ENCODE measurements around the gene ANTXR1. TPM values are rescaled to one million over a fixed set of nuclear protein-coding genes. Genes with fewer than 3 reads are reported as not detected.
"Not testable (repeated sequence)": the region's sequence is repeated elsewhere in the genome, so short reads cannot be mapped to it uniquely, and the experiment has no call there.

Gene ANTXR1
- total and polyA plus RNA-seq, 4 donors: 45.7 to 65.0 (median 47.7) TPM

- no peak overlapping the region for H3K4me3 ChIP-seq (ENCODE audit: low read depth, low read length)
- no peaks in the 10 kb centered on the region for H3K9me3 ChIP-seq (ENCODE audit: control insufficient read depth, insufficient read depth, low read length)
- no peak overlapping the region for H3K27ac ChIP-seq (ENCODE audit: low read depth, low read length)
- peaks cover 3% of the 10 kb centered on the region for H3K36me3 ChIP-seq (ENCODE audit: control insufficient read depth, insufficient read depth, low read length)
- DNase-seq (ENCODE audit: low read depth in 4 of 6, low spot score in 6 of 6): no peak
- no peaks in the 10 kb centered on the region for H3K27me3 ChIP-seq (ENCODE audit: control insufficient read depth, insufficient read depth, low read length)
- H3K4me1 ChIP-seq (ENCODE audit: control insufficient read depth, insufficient read depth, low read length): peaks cover 21% of the 10 kb centered on the region
- WGBS (ENCODE audit: insufficient coverage): 86% methylated on average over 1 of the region's 3 CpGs
These were observed 155.3 kb downstream of the ANTXR1 start for GRCh38 chr2:69168144-69168813.

DNA sequence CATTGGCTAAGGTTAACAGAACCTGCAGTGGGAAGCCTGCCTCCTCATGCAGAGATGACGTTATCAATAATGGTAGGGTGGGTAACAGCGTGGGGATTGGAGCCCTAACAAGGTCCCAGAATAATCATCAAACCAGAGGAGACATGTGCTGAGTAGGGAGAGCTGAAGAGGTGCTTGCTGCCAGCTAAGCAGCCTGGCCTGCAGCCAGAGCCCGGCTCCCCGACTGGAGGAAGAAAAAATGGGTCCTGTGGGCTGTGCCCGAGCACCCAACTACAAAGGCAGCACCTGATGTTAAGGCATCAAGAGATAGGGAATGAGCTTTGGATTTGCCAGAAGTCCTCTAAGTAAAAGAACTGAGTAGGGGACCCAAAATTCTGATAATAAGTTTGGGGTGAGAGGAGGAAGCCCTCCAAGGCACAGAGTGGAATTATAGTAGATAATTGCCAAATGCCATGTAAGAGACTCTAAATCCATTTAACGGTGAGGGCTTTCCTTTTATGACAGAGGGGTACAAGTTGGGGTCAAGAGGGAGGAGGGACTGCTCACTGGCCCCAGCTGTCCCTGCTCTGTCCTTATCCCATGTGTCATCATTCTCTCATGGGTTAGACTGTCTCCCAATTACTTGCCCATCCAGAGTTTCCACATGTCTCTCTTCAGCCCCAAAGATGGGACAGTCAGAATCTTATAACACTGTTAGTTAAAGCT, 156.1 kb downstream of the ANTXR1 start:
- no peak for DNase-seq (ENCODE audit: low read depth in 4 of 6, low spot score in 6 of 6)
- 58% methylated on average over 4 of the region's 6 CpGs for WGBS (ENCODE audit: insufficient coverage)
- Histone ChIP-seq H3K9me3 (ENCODE audit: control insufficient read depth, insufficient read depth, low read length) (no peaks in the 10 kb centered on the region), H3K27me3 (ENCODE audit: control insufficient read depth, insufficient read depth, low read length) (no peaks in the 10 kb centered on the region), H3K4me3 (ENCODE audit: low read depth, low read length) (no peak overlapping the region), H3K4me1 (ENCODE audit: control insufficient read depth, insufficient read depth, low read length) (peaks cover 21% of the 10 kb centered on the region), H3K27ac (ENCODE audit: low read depth, low read length) (no peak overlapping the region), H3K36me3 (ENCODE audit: control insufficient read depth, insufficient read depth, low read length) (peaks cover 3% of the 10 kb centered on the region)

DNA sequence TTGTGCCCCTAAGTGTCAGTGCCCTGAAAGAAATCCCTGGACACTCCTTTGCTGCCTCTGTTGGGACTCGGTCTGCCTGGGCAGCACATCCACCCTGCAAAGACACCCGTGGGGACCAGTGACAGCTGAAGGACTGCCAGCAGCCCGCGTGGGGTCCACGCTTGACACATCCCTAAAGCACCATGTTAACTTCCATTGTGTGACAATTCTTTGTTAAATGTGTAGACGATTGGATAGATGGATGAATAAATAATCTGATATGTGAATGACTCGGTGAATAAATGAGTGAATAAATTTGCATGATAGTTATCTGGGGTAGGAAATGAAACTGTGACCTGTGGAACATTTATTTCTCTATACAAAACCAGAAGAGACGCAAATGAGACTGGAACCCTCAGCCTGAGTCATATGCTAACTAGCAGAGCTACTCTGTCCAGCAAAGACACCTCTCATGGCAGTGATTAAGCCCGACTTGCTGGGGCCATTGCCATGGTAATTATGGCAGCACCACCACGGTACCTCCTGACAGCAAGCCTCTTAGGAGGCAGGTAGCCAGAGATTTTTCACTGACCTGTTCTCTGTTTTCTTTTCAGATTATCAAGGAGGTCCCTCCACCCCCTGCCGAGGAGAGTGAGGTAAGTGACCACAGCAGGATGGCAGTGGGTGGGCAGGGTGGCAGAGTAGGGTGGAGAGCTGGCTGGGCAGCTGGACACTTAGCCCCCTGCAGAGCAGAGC, 156.8 kb downstream of the ANTXR1 start:
- WGBS (ENCODE audit: insufficient coverage): 38% methylated on average over 7 of the region's 11 CpGs
- no peak overlapping the region for H3K27ac ChIP-seq (ENCODE audit: low read depth, low read length)
- peaks cover 21% of the 10 kb centered on the region for H3K4me1 ChIP-seq (ENCODE audit: control insufficient read depth, insufficient read depth, low read length)
- DNase-seq (ENCODE audit: low read depth in 4 of 6, low spot score in 6 of 6): no peak
- H3K36me3 ChIP-seq (ENCODE audit: control insufficient read depth, insufficient read depth, low read length): peaks cover 3% of the 10 kb centered on the region
- no peaks in the 10 kb centered on the region for H3K9me3 ChIP-seq (ENCODE audit: control insufficient read depth, insufficient read depth, low read length)
- H3K4me3 ChIP-seq (ENCODE audit: low read depth, low read length): no peak overlapping the region
- H3K27me3 ChIP-seq (ENCODE audit: control insufficient read depth, insufficient read depth, low read length): no peaks in the 10 kb centered on the region

DNA sequence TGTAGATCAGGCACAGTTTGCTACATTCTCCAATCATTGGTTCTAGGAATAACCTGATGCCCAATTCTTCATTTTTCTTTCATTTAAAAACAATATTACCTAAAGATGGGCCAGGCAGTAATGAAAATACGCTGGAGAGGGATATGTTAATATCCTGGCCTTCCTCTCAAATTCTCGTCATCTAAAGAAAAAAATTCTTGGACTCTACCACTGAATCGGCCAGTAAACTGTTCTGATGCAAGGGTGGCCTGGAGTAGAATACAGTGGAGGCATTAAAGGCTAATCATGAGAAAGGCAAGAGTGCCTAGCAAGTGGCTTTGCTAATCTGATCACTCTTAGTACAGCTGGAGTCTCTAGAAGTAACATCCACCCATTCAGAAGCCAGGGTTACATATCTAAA, 157.7 kb downstream of the ANTXR1 start:
- Histone ChIP-seq H3K27me3 (ENCODE audit: control insufficient read depth, insufficient read depth, low read length) (no peaks in the 10 kb centered on the region), H3K4me1 (ENCODE audit: control insufficient read depth, insufficient read depth, low read length) (peaks cover 21% of the 10 kb centered on the region), H3K4me3 (ENCODE audit: low read depth, low read length) (no peak overlapping the region), H3K36me3 (ENCODE audit: control insufficient read depth, insufficient read depth, low read length) (peaks cover 3% of the 10 kb centered on the region), H3K27ac (ENCODE audit: low read depth, low read length) (no peak overlapping the region), H3K9me3 (ENCODE audit: control insufficient read depth, insufficient read depth, low read length) (no peaks in the 10 kb centered on the region)
- DNase-seq (ENCODE audit: low read depth in 4 of 6, low spot score in 6 of 6): no peak
- WGBS (ENCODE audit: insufficient coverage): 80% methylated on average over 1 of the region's 3 CpGs

- Histone ChIP-seq H3K4me1 (ENCODE audit: control insufficient read depth, insufficient read depth, low read length) (peaks cover 21% of the 10 kb centered on the region), H3K36me3 (ENCODE audit: control insufficient read depth, insufficient read depth, low read length) (peaks cover 3% of the 10 kb centered on the region), H3K27me3 (ENCODE audit: control insufficient read depth, insufficient read depth, low read length) (no peaks in the 10 kb centered on the region), H3K27ac (ENCODE audit: low read depth, low read length) (no peak overlapping the region), H3K9me3 (ENCODE audit: control insufficient read depth, insufficient read depth, low read length) (no peaks in the 10 kb centered on the region), H3K4me3 (ENCODE audit: low read depth, low read length) (no peak overlapping the region)
- DNase-seq (ENCODE audit: low read depth in 4 of 6, low spot score in 6 of 6): no peak
- WGBS (ENCODE audit: insufficient coverage): 100% methylated on average over 1 of the region's 5 CpGs
These were observed 158.3 kb downstream of the ANTXR1 start for GRCh38 chr2:69171116-69171896.

GRCh38 chr2:69171897-69172525, 159.0 kb downstream of the ANTXR1 start:
- DNase-seq (ENCODE audit: low read depth in 4 of 6, low spot score in 6 of 6): no peak
- Histone ChIP-seq H3K9me3 (ENCODE audit: control insufficient read depth, insufficient read depth, low read length) (no peaks in the 10 kb centered on the region), H3K27me3 (ENCODE audit: control insufficient read depth, insufficient read depth, low read length) (no peaks in the 10 kb centered on the region), H3K36me3 (ENCODE audit: control insufficient read depth, insufficient read depth, low read length) (peaks cover 3% of the 10 kb centered on the region), H3K4me1 (ENCODE audit: control insufficient read depth, insufficient read depth, low read length) (peaks cover 18% of the 10 kb centered on the region), H3K4me3 (ENCODE audit: low read depth, low read length) (no peak overlapping the region), H3K27ac (ENCODE audit: low read depth, low read length) (no peak overlapping the region)
- 100% methylated on average over 1 of the region's 7 CpGs for WGBS (ENCODE audit: insufficient coverage)

DNA sequence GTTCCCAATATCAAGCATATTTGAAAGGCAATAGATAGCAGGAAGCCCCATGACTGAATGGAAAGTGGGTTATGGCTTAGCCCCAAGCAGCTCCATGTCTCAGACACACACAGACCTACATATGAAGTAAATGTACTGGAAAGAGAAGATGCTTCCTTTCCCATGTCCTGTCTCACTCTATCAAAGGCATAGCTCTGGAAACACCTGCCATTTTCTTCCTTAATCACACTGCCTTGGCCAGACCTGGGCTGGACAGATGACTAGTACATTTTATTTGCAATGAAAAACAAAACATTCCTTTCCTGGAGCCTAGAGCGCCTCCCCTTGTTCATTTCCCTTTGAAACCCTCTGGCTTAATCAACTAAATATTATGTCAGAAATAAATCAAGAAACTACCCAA, 160.7 kb downstream of the ANTXR1 start:
- Histone ChIP-seq H3K36me3 (ENCODE audit: control insufficient read depth, insufficient read depth, low read length) (peaks cover 8% of the 10 kb centered on the region), H3K4me3 (ENCODE audit: low read depth, low read length) (no peak overlapping the region), H3K9me3 (ENCODE audit: control insufficient read depth, insufficient read depth, low read length) (no peaks in the 10 kb centered on the region), H3K27ac (ENCODE audit: low read depth, low read length) (no peak overlapping the region), H3K4me1 (ENCODE audit: control insufficient read depth, insufficient read depth, low read length) (peaks cover 26% of the 10 kb centered on the region), H3K27me3 (ENCODE audit: control insufficient read depth, insufficient read depth, low read length) (no peaks in the 10 kb centered on the region)
- no CpG with 5 or more reads among the region's 1 CpG for WGBS (ENCODE audit: insufficient coverage)
- DNase-seq (ENCODE audit: low read depth in 4 of 6, low spot score in 6 of 6): no peak

DNA sequence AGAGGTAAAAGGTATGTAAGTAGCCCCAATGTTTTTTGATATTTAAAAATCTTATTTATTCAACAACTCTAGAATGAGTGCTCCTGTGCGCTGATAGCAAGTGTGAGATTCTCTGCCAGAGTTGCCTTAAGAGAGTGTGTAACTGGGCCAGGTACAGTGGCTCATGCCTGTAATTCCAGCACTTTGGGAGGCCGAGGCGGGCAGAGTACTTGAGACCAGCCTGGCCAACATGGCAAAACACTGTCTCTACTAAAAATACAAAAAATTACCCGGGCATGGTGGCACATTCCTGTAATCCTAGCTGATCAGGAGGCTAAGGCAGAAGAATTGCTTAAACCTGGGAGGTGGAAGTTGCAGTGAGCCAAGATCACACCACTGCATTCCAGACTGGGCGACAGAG, 161.2 kb downstream of the ANTXR1 start:
- not testable (repeated sequence) for H3K4me3 ChIP-seq (ENCODE audit: low read depth, low read length); H3K27ac ChIP-seq (ENCODE audit: low read depth, low read length); H3K36me3 ChIP-seq (ENCODE audit: control insufficient read depth, insufficient read depth, low read length); H3K9me3 ChIP-seq (ENCODE audit: control insufficient read depth, insufficient read depth, low read length); DNase-seq (ENCODE audit: low read depth in 4 of 6, low spot score in 6 of 6); H3K27me3 ChIP-seq (ENCODE audit: control insufficient read depth, insufficient read depth, low read length)
- 100% methylated on average over 2 of the region's 5 CpGs for whole genome bisulfite sequencing (ENCODE audit: insufficient coverage)
- peaks cover 23% of the 10 kb centered on the region for H3K4me1 ChIP-seq (ENCODE audit: control insufficient read depth, insufficient read depth, low read length)

Data from spinal cord (tissue), 10 donors.